Endothelial cell of umbilical vein (primary cell): Measurements from ENCODE around the gene ZNF274. TPM values are rescaled to one million over a fixed set of nuclear protein-coding genes. Genes with fewer than 3 reads are reported as not detected.

Experiments used
- BruUV-seq: library from RNA; stranded (reverse); fragments of 400-500 nt; replicated peaks from 2 replicates; lab custom pipeline; 2021; lab: Mats Ljungman, UMichigan
- CTCF ChIA-PET: fragments of 300-600, 350-600 bp; sonication (Branson Sonifier 250); formaldehyde crosslinking; loops from one replicate; lab custom pipeline; 2021; ENCODE audit warnings: antibody characterized with exemption, inconsistent platforms; lab: Charles Lee
- POLR2A ChIA-PET: fragments of 300-600, 350-600 bp; sonication (Branson Sonifier 250); formaldehyde crosslinking; loops from one replicate; lab custom pipeline; 2021; ENCODE audit warnings: antibody characterized with exemption, inconsistent platforms; lab: Charles Lee
- DNase-seq: peaks from one replicate; pipeline ENCODE4 v3.0.0-alpha.2; 2011; ENCODE audit warnings: low read depth, low spot score
- FAIRE-seq: peaks from 2 replicates; lab custom pipeline; 2011; peaks lifted over from hg19 to GRCh38; lab: Jason Lieb, UNC
- H2AFZ ChIP-seq: 2 replicates; pipeline ENCODE4 v1.6.0; 2012; ENCODE audit warnings: low read depth, low read length, control low read depth, inconsistent platforms
- H3K27ac ChIP-seq: 2 replicates; pipeline ENCODE4 v1.5.1; 2011; ENCODE audit warnings: low read depth, mild to moderate bottlenecking, control low read depth, low read length, moderate library complexity; ENCODE audit not compliant: insufficient read depth
- H3K27me3 ChIP-seq, 2 experiments: 2 replicates each; pipeline versions ENCODE4 v1.6.0 to v1.6.1; 2011; ENCODE audit warnings: low read length in 2 of 2, mixed read lengths in 1 of 2; ENCODE audit not compliant: control insufficient read depth in 2 of 2, insufficient read depth in 2 of 2
- H3K36me3 ChIP-seq, 2 experiments: 2 replicates in 1 of 2; 3 replicates in 1 of 2; pipeline ENCODE4 v1.5.1; 2011; ENCODE audit warnings: low read length in 2 of 2, mild to moderate bottlenecking in 1 of 2, moderate library complexity in 1 of 2; ENCODE audit not compliant: control insufficient read depth in 2 of 2, insufficient read depth in 2 of 2; ENCODE audit errors: extremely low read depth in 1 of 2
- H3K4me1 ChIP-seq: 3 replicates; pipeline ENCODE4 v1.5.1; 2011; ENCODE audit warnings: mild to moderate bottlenecking, low read length; ENCODE audit not compliant: control insufficient read depth, insufficient read depth; ENCODE audit errors: extremely low read depth
- H3K4me2 ChIP-seq: 2 replicates; pipeline ENCODE4 v1.6.1; 2011; ENCODE audit warnings: low read length, control low read depth, mixed read lengths; ENCODE audit not compliant: insufficient read depth
- H3K4me3 ChIP-seq, 3 experiments: fragments of 200-600 bp in 1 of 3; sonication (generic), shearing (Covaris generic) in 1 of 3; replicated peaks in 1 of 3; 2 replicates each; pipeline ENCODE4 v1.5.1; 2011 to 2016; ENCODE audit warnings: control low read depth in 3 of 3, low read length in 3 of 3, mild to moderate bottlenecking in 2 of 3, inconsistent platforms in 1 of 3, low read depth in 1 of 3, moderate library complexity in 1 of 3; ENCODE audit not compliant: insufficient read depth in 1 of 3
- H3K79me2 ChIP-seq: 2 replicates; pipeline ENCODE4 v1.6.0; 2012; ENCODE audit warnings: low read length, inconsistent platforms; ENCODE audit not compliant: control insufficient read depth, insufficient read depth
- H3K9ac ChIP-seq: replicated peaks from 2 replicates; pipeline ENCODE3; 2011; ENCODE audit warnings: low read length, control low read depth; ENCODE audit not compliant: insufficient read depth; ENCODE audit errors: extremely low read depth
- H3K9me1 ChIP-seq: replicated peaks from 3 replicates; pipeline ENCODE4 v1.6.0; 2011; ENCODE audit warnings: mild to moderate bottlenecking, low read length; ENCODE audit not compliant: control insufficient read depth, insufficient read depth; ENCODE audit errors: extremely low read depth
- H3K9me3 ChIP-seq: replicated peaks from 2 replicates; pipeline ENCODE4 v1.5.1; 2012; ENCODE audit warnings: low read length, inconsistent platforms; ENCODE audit not compliant: control insufficient read depth, insufficient read depth
- H4K20me1 ChIP-seq: replicated peaks from 2 replicates; pipeline ENCODE3; 2011; ENCODE audit warnings: mild to moderate bottlenecking, low read length; ENCODE audit not compliant: control insufficient read depth, insufficient read depth; ENCODE audit errors: extremely low read depth
- CTCF ChIP-seq, 2 donors: IDR thresholded peaks; 1 replicate in 1 of 2; 2 replicates in 1 of 2; pipeline ENCODE4 v1.5.1; 2011; ENCODE audit warnings: low read length in 2 of 2, mild to moderate bottlenecking in 2 of 2, moderate library complexity in 2 of 2, control low read depth in 1 of 2, inconsistent platforms in 1 of 2, low read depth in 1 of 2; ENCODE audit not compliant: insufficient read depth in 1 of 2; ENCODE audit errors: extremely low read depth in 1 of 2
- EZH2 ChIP-seq: IDR thresholded peaks from 2 replicates; pipeline ENCODE4 v1.6.1; 2012; ENCODE audit warnings: borderline replicate concordance, low read depth, mild to moderate bottlenecking, moderate library complexity, low read length, inconsistent platforms; ENCODE audit not compliant: severe bottlenecking
- FOS ChIP-seq: IDR thresholded peaks from 2 replicates; pipeline ENCODE4 v1.6.1; 2011; ENCODE audit warnings: mild to moderate bottlenecking, low read length, moderate library complexity, borderline replicate concordance; ENCODE audit not compliant: insufficient read depth
- GATA2 ChIP-seq: IDR thresholded peaks from 2 replicates; pipeline ENCODE4 v1.7.0; 2011; ENCODE audit warnings: low read depth, mild to moderate bottlenecking, moderate library complexity, mixed read lengths, low read length; ENCODE audit not compliant: insufficient read length, insufficient read depth
- JUN ChIP-seq: IDR thresholded peaks from 2 replicates; pipeline ENCODE4 v1.6.1; 2011; ENCODE audit warnings: borderline replicate concordance, low read depth; ENCODE audit not compliant: insufficient read length, insufficient read depth
- MAX ChIP-seq: IDR thresholded peaks from 2 replicates; pipeline ENCODE4 v1.6.1; 2011; ENCODE audit not compliant: insufficient read depth, insufficient read length
- MYC ChIP-seq: IDR thresholded peaks from one replicate; pipeline ENCODE4 v1.6.1; 2011; ENCODE audit warnings: mild to moderate bottlenecking, low read depth, low read length
- POLR2A ChIP-seq: IDR thresholded peaks from 2 replicates; pipeline ENCODE4 v1.6.1; 2012; ENCODE audit warnings: low read depth, mild to moderate bottlenecking, control low read depth, low read length
- POLR2AphosphoS5 ChIP-seq: IDR thresholded peaks from 2 replicates; pipeline ENCODE4 v1.6.1; 2012; ENCODE audit warnings: low read depth, mild to moderate bottlenecking, control low read depth, low read length, moderate library complexity; ENCODE audit not compliant: insufficient read depth
- dilution Hi-C: fragments of 300-500 bp; cut with MboI; formaldehyde crosslinking; loops from one replicate; pipeline ENCODE4 v1.15.0; 2019; ENCODE audit warnings: low sequenced_read_pairs; ENCODE audit not compliant: extremely low pct_ligation_motif_present
- intact Hi-C: fragments of 100-400 bp; cut with micrococcal nuclease; formaldehyde crosslinking; loops from one replicate; pipeline ENCODE4 v1.10.0; 2022
- polyA plus RNA-seq, 4 experiments: library from polyadenylated mRNA; depleted of rRNA in 3 of 4; stranded (reverse) in 3 of 4; unstranded in 1 of 4; fragments of >200 nt; gene quantifications; 2 replicates each; pipeline versions ENCODE4 v1.2.1 to v1.2.3, GENCODE V29; 2011 to 2012; ENCODE audit warnings: missing spikeins in 1 of 4
- total RNA-seq: library from RNA; stranded (reverse); gene quantifications from 2 replicates; pipeline ENCODE4 v1.2.3, GENCODE V29; 2021

Gene ZNF274
- total and polyA plus RNA-seq, 2 donors (not counting 3 experiments of a cell fraction or from before 2014, with no cell fraction given), result 10.1 to 18.3 TPM

GRCh38 chr19:58157045-58157728, 25.7 kb upstream of the ZNF274 start:
- H3K36me3 ChIP-seq, result no peaks in the 10 kb centered on the region
- dilution Hi-C loops, result no loop called here
- H3K79me2 ChIP-seq, result no peaks in the 10 kb centered on the region
- DNase-seq (no peak), FAIRE-seq (no peak)
- H3K9ac ChIP-seq, result no peak overlapping the region
- H3K4me2 ChIP-seq, result no peak overlapping the region
- intact Hi-C loops, result loop anchor here (10.0 kb wide), 4 partner anchors 62 to 542 kb away; partner anchors contain the start of genes ZNF134, ZNF256, ZNF606 and ZSCAN18
- no peaks in the 10 kb centered on the region for H3K9me1 ChIP-seq
- TF ChIP-seq JUN (no peak), POLR2A (no peak), CTCF (IDR thresholded peaks at IDR 0.05; ENCODE audit: extremely low read depth in 1 of 2, insufficient read depth in 1 of 2, low read depth in 1 of 2, low read length in 2 of 2) (no peak), MYC (no peak), FOS (no peak), POLR2AphosphoS5 (no peak), GATA2 (no peak), EZH2 (no peak), MAX (no peak)
- no peak overlapping the region for H3K4me3 ChIP-seq
- no peaks in the 10 kb centered on the region for H3K4me1 ChIP-seq
- CTCF ChIA-PET, result interaction anchor here (1.0 kb wide), 1 partner anchor 11 kb away, joined by 3 read pairs; no protein-coding TSS in a partner anchor
- H3K27ac ChIP-seq, result no peak overlapping the region
- no peaks in the 10 kb centered on the region for H3K9me3 ChIP-seq
- BruUV-seq, result no TSS peak
- H2AFZ ChIP-seq, result no peak overlapping the region
- POLR2A ChIA-PET, result no interaction called here
- no peaks in the 10 kb centered on the region for H4K20me1 ChIP-seq
- no peaks in the 10 kb centered on the region for H3K27me3 ChIP-seq
